ENCODE measurements around the gene ARHGAP42. TPM values are rescaled to one million over a fixed set of nuclear protein-coding genes. Genes with fewer than 3 reads are reported as not detected.

The ARHGAP42 gene
- total and polyA plus RNA-seq, 2 of the 4 experiments (the other 2 are of a cell fraction), result 2.9 to 7.3 TPM

DNA sequence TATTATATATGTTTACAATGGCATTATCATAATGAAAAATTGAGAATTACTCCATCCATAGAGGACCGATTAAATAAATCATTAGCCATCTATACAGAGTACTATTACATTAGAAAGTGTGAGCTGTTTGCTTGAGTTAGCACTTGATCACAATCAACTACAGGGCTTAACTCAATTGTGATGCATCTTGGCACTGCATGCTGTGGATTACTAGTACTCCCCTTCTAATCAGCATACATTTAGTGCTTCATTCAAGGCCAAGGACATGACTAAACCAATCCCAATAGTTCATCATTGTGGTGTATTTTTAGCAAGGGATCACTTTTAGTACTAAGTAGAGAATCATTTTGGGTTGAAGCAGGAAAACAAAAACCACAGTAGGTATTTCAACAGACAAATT is 23.5 kb upstream of the ARHGAP42 start:
- no peak overlapping the region for H3K4me2 ChIP-seq (ENCODE audit: low read depth, low read length)
- H4K8ac ChIP-seq (ENCODE audit: low read depth in 2 of 2, low read length in 2 of 2), result no peak overlapping the region
- DNase-seq, result no peak
- H4K5ac ChIP-seq (ENCODE audit: low read depth, low read length), result no peak overlapping the region
- no peak overlapping the region for H2BK20ac ChIP-seq (ENCODE audit: low read depth, low read length)
- no peaks in the 10 kb centered on the region for H3K36me3 ChIP-seq (ENCODE audit: control insufficient read depth, insufficient read depth, low read length)
- H3K9ac ChIP-seq (ENCODE audit: low read depth, low read length), result no peak overlapping the region
- H2BK15ac ChIP-seq (ENCODE audit: low read depth, low read length), result no peak overlapping the region
- H3K14ac ChIP-seq (replicated peaks; ENCODE audit: low read depth, low read length), result no peak overlapping the region
- H2AFZ ChIP-seq (replicated peaks; ENCODE audit: low read length, poor library complexity), result no peak overlapping the region
- H3K27me3 ChIP-seq (ENCODE audit: control insufficient read depth, insufficient read depth, low read length), result no peaks in the 10 kb centered on the region
- H2BK120ac ChIP-seq (ENCODE audit: low read depth, low read length), result no peak overlapping the region
- no peak for ATAC-seq (ENCODE audit: low read depth)
- no peak overlapping the region for H3K4ac ChIP-seq (ENCODE audit: low read depth, low read length)
- H3K79me1 ChIP-seq (ENCODE audit: low read depth in 1 of 2, low read length in 2 of 2), result no peaks in the 10 kb centered on the region
- no peaks in the 10 kb centered on the region for H3K9me3 ChIP-seq (ENCODE audit: control insufficient read depth, insufficient read depth, low read length)
- H3K9me1 ChIP-seq (ENCODE audit: insufficient read depth, low read length), result no peaks in the 10 kb centered on the region
- no peak for TF ChIP-seq RCOR1 (IDR thresholded peaks at IDR 0.05; ENCODE audit: insufficient replicate concordance, low read length)
- TF ChIP-seq POLR2A (IDR thresholded peaks at IDR 0.05; ENCODE audit: low read depth, low read length), result no peak
- H2AK9ac ChIP-seq (replicated peaks; ENCODE audit: low read depth, low read length, poor library complexity), result no peak overlapping the region
- H4K91ac ChIP-seq (ENCODE audit: insufficient read depth, low read depth, low read length), result no peak overlapping the region
- no peaks in the 10 kb centered on the region for H4K20me1 ChIP-seq (ENCODE audit: insufficient read depth, low read length)
- H2BK5ac ChIP-seq (ENCODE audit: low read depth, low read length, poor library complexity, severe bottlenecking), result no peak overlapping the region
- dilution Hi-C loops (cut with HindIII; ENCODE audit: low sequenced_read_pairs, unreplicated experiment), result no loop called here
- in situ Hi-C loops (cut with MboI; ENCODE audit: low sequenced_read_pairs), result no loop called here
- no CpG with 5 or more reads among the region's 1 CpG for WGBS, 2 experiments (ENCODE audit: extremely low coverage in 2 of 2, insufficient read length in 1 of 2)
- no peak overlapping the region for H3K18ac ChIP-seq (ENCODE audit: low read depth, low read length)
- no peak overlapping the region for H2AK5ac ChIP-seq (ENCODE audit: low read depth, low read length)
- BruUV-seq (replicated peaks), result no TSS peak
- H3K4me1 ChIP-seq (ENCODE audit: control insufficient read depth, insufficient read depth, low read length), result no peaks in the 10 kb centered on the region
- no peak overlapping the region for H3K27ac ChIP-seq (ENCODE audit: insufficient read depth, low read length)
- POLR2A ChIA-PET (ENCODE audit: unreplicated experiment), result no interaction called here
- CTCF ChIA-PET, result interaction anchor here (0.6 kb wide), 1 partner anchor 1383 kb away, joined by 3 read pairs; no protein-coding TSS in a partner anchor
- intact Hi-C loops (cut with micrococcal nuclease), result no loop called here
- no peak overlapping the region for H3K4me3 ChIP-seq (ENCODE audit: insufficient read depth, low read depth, low read length)
- H3K56ac ChIP-seq (ENCODE audit: extremely low read depth, insufficient read depth, low read length), result no peak overlapping the region
- no peak overlapping the region for H3K23ac ChIP-seq (ENCODE audit: low read depth, low read length)

Measured in IMR-90 (cell line).